ENCODE results near the gene MAD1L1. TPM values are rescaled to one million over a fixed set of nuclear protein-coding genes. Genes with fewer than 3 reads are reported as not detected.

Gene MAD1L1
- total RNA-seq, 2 donors from 2014 or later = 59.1 to 61.4 TPM

- no peak for TF ChIP-seq CTCF (conservative IDR thresholded peaks at IDR 0.05)
- H3K27me3 ChIP-seq (ENCODE audit: control insufficient read depth, insufficient read depth, low read length, poor library complexity, severe bottlenecking) = no peaks in the 10 kb centered on the region
- 89 to 90% methylated on average over 13 to 31 of the region's 31 CpGs for WGBS, 2 experiments (ENCODE audit: insufficient coverage in 1 of 2, insufficient read length in 1 of 2)
- Mint-ChIP-seq H3K27me3 (ENCODE audit: insufficient read depth) (no peaks in the 10 kb centered on the region), H3K27ac (peak overlapping the region; percentile 88), H3K4me1 (peaks cover 13% of the 10 kb centered on the region), H3K36me3 (ENCODE audit: low read depth) (peaks cover 15% of the 10 kb centered on the region), H3K4me3 (no peak overlapping the region), H3K9me3 (no peaks in the 10 kb centered on the region)
- H3K27ac ChIP-seq (ENCODE audit: low read depth, low read length) = peak overlapping the region; percentile 73
- H3K9me3 ChIP-seq (ENCODE audit: control insufficient read depth, low read length) = no peaks in the 10 kb centered on the region
- H3K36me3 ChIP-seq (ENCODE audit: control insufficient read depth, insufficient read depth, low read length) = peaks cover 16% of the 10 kb centered on the region
- no peak for DNase-seq
- H3K4me3 ChIP-seq (ENCODE audit: low read length) = no peak overlapping the region
- no peak overlapping the region for H3K9ac ChIP-seq (ENCODE audit: extremely low read depth, low read length, poor library complexity, severe bottlenecking)
- peaks cover 7% of the 10 kb centered on the region for H3K4me1 ChIP-seq (ENCODE audit: control insufficient read depth, insufficient read depth, low read length)
Measured at GRCh38 chr7:2112261-2113198, 120.2 kb downstream of the MAD1L1 start.

GRCh38 chr7:2111568-2111967 is 121.2 kb downstream of the MAD1L1 start:
- DNase-seq = no peak
- peaks cover 13% of the 10 kb centered on the region for H3K4me1 Mint-ChIP-seq
- Histone ChIP-seq H3K9ac (ENCODE audit: extremely low read depth, low read length, poor library complexity, severe bottlenecking) (no peak overlapping the region), H3K27ac (ENCODE audit: low read depth, low read length) (peak overlapping the region; percentile 97), H3K36me3 (ENCODE audit: control insufficient read depth, insufficient read depth, low read length) (peaks cover 16% of the 10 kb centered on the region), H3K9me3 (ENCODE audit: control insufficient read depth, low read length) (no peaks in the 10 kb centered on the region), H3K4me1 (ENCODE audit: control insufficient read depth, insufficient read depth, low read length) (peaks cover 7% of the 10 kb centered on the region), H3K27me3 (ENCODE audit: control insufficient read depth, insufficient read depth, low read length, poor library complexity, severe bottlenecking) (no peaks in the 10 kb centered on the region), H3K4me3 (ENCODE audit: low read length) (no peak overlapping the region)
- peaks cover 15% of the 10 kb centered on the region for H3K36me3 Mint-ChIP-seq (ENCODE audit: low read depth)
- no peak overlapping the region for H3K4me3 Mint-ChIP-seq
- WGBS, 2 experiments (ENCODE audit: insufficient coverage in 1 of 2, insufficient read length in 1 of 2) = 93 to 96% methylated on average over 11 to 13 of the region's 13 CpGs
- no peak for TF ChIP-seq CTCF (conservative IDR thresholded peaks at IDR 0.05)
- H3K9me3 Mint-ChIP-seq = no peaks in the 10 kb centered on the region
- H3K27me3 Mint-ChIP-seq (ENCODE audit: insufficient read depth) = no peaks in the 10 kb centered on the region
- H3K27ac Mint-ChIP-seq = peak overlapping the region; percentile 88

GRCh38 chr7:2110610-2111396 is 121.9 kb downstream of the MAD1L1 start:
- H3K4me1 Mint-ChIP-seq = peaks cover 13% of the 10 kb centered on the region
- WGBS, 2 experiments (ENCODE audit: insufficient coverage in 1 of 2, insufficient read length in 1 of 2) = 90 to 92% methylated on average over 19 to 34 of the region's 34 CpGs
- no peak overlapping the region for H3K9ac ChIP-seq (ENCODE audit: extremely low read depth, low read length, poor library complexity, severe bottlenecking)

More at GRCh38 chr7:2110610-2111396, 121.9 kb downstream of the MAD1L1 start:
- no peak for DNase-seq
- Histone ChIP-seq H3K9me3 (ENCODE audit: control insufficient read depth, low read length) (no peaks in the 10 kb centered on the region), H3K4me3 (ENCODE audit: low read length) (no peak overlapping the region), H3K27ac (ENCODE audit: low read depth, low read length) (peak overlapping the region; percentile 97), H3K36me3 (ENCODE audit: control insufficient read depth, insufficient read depth, low read length) (peaks cover 16% of the 10 kb centered on the region), H3K4me1 (ENCODE audit: control insufficient read depth, insufficient read depth, low read length) (peaks cover 7% of the 10 kb centered on the region), H3K27me3 (ENCODE audit: control insufficient read depth, insufficient read depth, low read length, poor library complexity, severe bottlenecking) (no peaks in the 10 kb centered on the region)
- Mint-ChIP-seq H3K27me3 (ENCODE audit: insufficient read depth) (no peaks in the 10 kb centered on the region), H3K9me3 (no peaks in the 10 kb centered on the region), H3K4me3 (no peak overlapping the region), H3K27ac (peak overlapping the region; percentile 19), H3K36me3 (ENCODE audit: low read depth) (peaks cover 15% of the 10 kb centered on the region)
- no peak for TF ChIP-seq CTCF (conservative IDR thresholded peaks at IDR 0.05)

Measured in endodermal cell (in vitro differentiated cells).